ENCODE measurements around the gene DNAH6.

GRCh38 chr2:84846741-84847142, 330.4 kb downstream of the DNAH6 start:
- TF ChIP-seq POLR2A (IDR thresholded peaks at IDR 0.05; ENCODE audit: low read length), result no peak
- TF ChIP-seq GATA1 (IDR thresholded peaks at IDR 0.05; ENCODE audit: low read depth, low read length), result no peak

Measured in erythroblast (primary cell).